A549 (cell line): ENCODE results near the gene STRADB. TPM values are rescaled to one million over a fixed set of nuclear protein-coding genes. Genes with fewer than 3 reads are reported as not detected.

Source experiments
- ATAC-seq, 2 experiments: fragments of 200-7000 bp in 1 of 2; fragments of >200 bp in 1 of 2; cut with Nextera tagmentation in 1 of 2; cut with Tn5 transposase in 1 of 2; 3 replicates each; pipeline versions ENCODE4 v1.8.0 to v1.9.1; 2018 to 2020; ENCODE audit warnings: mild to moderate bottlenecking in 1 of 2, moderate library complexity in 1 of 2
- CTCF ChIA-PET: fragments of 300-600 bp; sonication (Branson Sonifier 250); formaldehyde crosslinking; extraction: SDS; loops from one replicate; lab custom pipeline; 2021; ENCODE audit warnings: antibody characterized with exemption, inconsistent platforms; lab: Yijun Ruan, JAX
- POLR2A ChIA-PET: fragments of 350-600 bp; formaldehyde crosslinking; extraction: SDS; loops from one replicate; lab custom pipeline; 2021; ENCODE audit warnings: antibody characterized with exemption, inconsistent platforms; lab: Yijun Ruan, JAX
- DNase-seq, 2 experiments: peaks; one replicate each; pipeline versions ENCODE4 v3.0.0 to v3.0.0-alpha.2; 2011 to 2016; ENCODE audit warnings: low read depth in 1 of 2, low spot score in 1 of 2
- FAIRE-seq: peaks from 2 replicates; lab custom pipeline; 2011; peaks lifted over from hg19 to GRCh38; lab: Jason Lieb, UNC
- H3K27ac ChIP-seq, 2 experiments: fragments of >200 bp; sonication (Bioruptor Twin); formaldehyde crosslinking; 3 replicates each; pipeline ENCODE4 v1.5.1; 2016 to 2017
- H3K4me1 ChIP-seq: fragments of >200 bp; sonication (Bioruptor Twin); formaldehyde crosslinking; 3 replicates; pipeline ENCODE4 v1.6.1; 2016
- H3K4me2 ChIP-seq: fragments of >200 bp; sonication (Bioruptor Twin); formaldehyde crosslinking; 3 replicates; pipeline ENCODE4 v1.6.1; 2016
- H3K4me3 ChIP-seq: fragments of >200 bp; sonication (Bioruptor Twin); formaldehyde crosslinking; 3 replicates; pipeline ENCODE4 v1.5.1; 2016
- H3K9me3 ChIP-seq: fragments of >200 bp; sonication (Bioruptor Twin); formaldehyde crosslinking; 3 replicates; pipeline ENCODE4 v1.6.1; 2016
- ATOH8 ChIP-seq: fragments of 250-450 bp; sonication (Bioruptor Pico); IDR thresholded peaks from 2 replicates; pipeline ENCODE4 v1.5.0; 2020; ENCODE audit warnings: low read depth, mild to moderate bottlenecking, moderate library complexity
- BCL3 ChIP-seq: fragments of >200 bp; sonication (Bioruptor Twin); formaldehyde crosslinking; IDR thresholded peaks from 3 replicates; pipeline ENCODE4 v1.6.1; 2016
- CBX8 ChIP-seq: fragments of 200-600 bp; sonication (generic); IDR thresholded peaks from 2 replicates; pipeline ENCODE4 v1.6.1; 2016
- CTCF ChIP-seq: fragments of >200 bp; sonication (Bioruptor Twin); formaldehyde crosslinking; IDR thresholded peaks from 3 replicates; pipeline ENCODE4 v1.5.1; 2016
- E2F6 ChIP-seq: IDR thresholded peaks from 2 replicates; pipeline ENCODE4 v1.6.1; 2012; ENCODE audit warnings: low read depth, borderline replicate concordance
- EHF ChIP-seq: fragments of 250-450 bp; sonication (Bioruptor Pico); IDR thresholded peaks from 2 replicates; pipeline ENCODE4 v1.5.0; 2020; ENCODE audit warnings: mild to moderate bottlenecking
- EHMT2 ChIP-seq: fragments of 200-600 bp; sonication (generic); IDR thresholded peaks from 2 replicates; pipeline ENCODE4 v1.6.1; 2016; ENCODE audit warnings: antibody characterized with exemption, low read depth, mild to moderate bottlenecking, moderate library complexity
- FOXS1 ChIP-seq: fragments of 250-450 bp; sonication (Bioruptor Pico); IDR thresholded peaks from 2 replicates; pipeline ENCODE4 v1.5.0; 2020; ENCODE audit warnings: mild to moderate bottlenecking, moderate library complexity
- GATA3 ChIP-seq: IDR thresholded peaks from 2 replicates; pipeline ENCODE4 v1.6.1; 2012; ENCODE audit warnings: borderline replicate concordance
- HDAC2 ChIP-seq: fragments of 200-600 bp; sonication (generic); IDR thresholded peaks from 2 replicates; pipeline ENCODE4 v1.6.1; 2016
- HOXB5 ChIP-seq: fragments of 250-450 bp; sonication (Bioruptor Pico); IDR thresholded peaks from 2 replicates; pipeline ENCODE4 v1.5.0; 2020; ENCODE audit warnings: mild to moderate bottlenecking, moderate library complexity
- JUN ChIP-seq, 2 experiments: fragments of >200 bp; sonication (Bioruptor Twin); formaldehyde crosslinking; IDR thresholded peaks; 2 replicates in 1 of 2; 3 replicates in 1 of 2; pipeline ENCODE4 v1.6.1; 2016 to 2017
- MAX ChIP-seq: IDR thresholded peaks from 2 replicates; pipeline ENCODE4 v1.6.1; 2012
- MYC ChIP-seq: IDR thresholded peaks from 2 replicates; pipeline ENCODE4 v1.6.1; 2012; ENCODE audit warnings: mild to moderate bottlenecking, inconsistent platforms, low read length, improper control_type of control experiment, borderline replicate concordance
- NPAS2 ChIP-seq: fragments of 250-450 bp; sonication (Bioruptor Pico); IDR thresholded peaks from 2 replicates; pipeline ENCODE4 v1.8.0; 2022; ENCODE audit warnings: mild to moderate bottlenecking, moderate library complexity, borderline replicate concordance
- NR3C1 ChIP-seq: fragments of >200 bp; sonication (Bioruptor Twin); formaldehyde crosslinking; IDR thresholded peaks from 3 replicates; pipeline ENCODE4 v1.6.1; 2017
- PBX3 ChIP-seq: IDR thresholded peaks from 2 replicates; pipeline ENCODE4 v1.6.1; 2012
- PHF8 ChIP-seq: fragments of 200-600 bp; sonication (generic); IDR thresholded peaks from 2 replicates; pipeline ENCODE4 v1.6.1; 2016; ENCODE audit warnings: low read depth, mild to moderate bottlenecking, antibody characterized with exemption, moderate library complexity, borderline replicate concordance
- POLR2A ChIP-seq: IDR thresholded peaks from 2 replicates; pipeline ENCODE4 v1.6.1; 2012; ENCODE audit warnings: mild to moderate bottlenecking, low read length
- RAD21 ChIP-seq, 2 experiments: fragments of >200 bp in 1 of 2; sonication (Bioruptor Twin) in 1 of 2; formaldehyde crosslinking in 1 of 2; IDR thresholded peaks in 1 of 2; conservative IDR thresholded peaks in 1 of 2; 2 replicates in 1 of 2; 3 replicates in 1 of 2; pipeline ENCODE4 v1.6.1; 2012 to 2018; ENCODE audit warnings: inconsistent platforms in 1 of 2
- TFCP2L1 ChIP-seq: fragments of 250-450 bp; sonication (Bioruptor Pico); IDR thresholded peaks from 2 replicates; pipeline ENCODE4 v1.5.0; 2021; ENCODE audit warnings: mild to moderate bottlenecking
- TP53 ChIP-seq: fragments of 250-450 bp; sonication (Bioruptor Pico); IDR thresholded peaks from 2 replicates; pipeline ENCODE4 v1.5.0; 2021; ENCODE audit warnings: mild to moderate bottlenecking, moderate library complexity
- ZNF302 ChIP-seq: fragments of 250-450 bp; sonication (Bioruptor Pico); IDR thresholded peaks from 2 replicates; pipeline ENCODE4 v1.9.0; 2021; ENCODE audit warnings: inconsistent platforms, mild to moderate bottlenecking, moderate library complexity
- WGBS: methylation state at CpG from one replicate; pipeline ENCODE4 v1.1.6; 2017; ENCODE audit errors: missing lambda C conversion rate; 5-methylcytosine and 5-hydroxymethylcytosine counted together
- polyA plus RNA-seq, 4 experiments: library from polyadenylated mRNA; depleted of rRNA in 3 of 4; stranded (reverse); fragments of >200 nt; fragmentation: RNase III in 1 of 4; extraction: RNeasy Plus Mini Kit Qiagen cat#74134 plus additional on column Dnase treatment in 1 of 4; gene quantifications; 2 replicates in 3 of 4; 3 replicates in 1 of 4; pipeline ENCODE4 v1.2.3, GENCODE V29; 2011 to 2017

Gene STRADB
- polyA plus RNA-seq, 2 of the 4 experiments (the other 2 are of a cell fraction), result 24.0 to 29.0 TPM

- CTCF ChIA-PET, result interaction anchor here (1.0 kb wide), 1 partner anchor 9 kb away, joined by 3 read pairs; no protein-coding TSS in a partner anchor
- no peak overlapping the region for H3K27ac ChIP-seq
- 66% methylated on average over 4 of the region's 4 CpGs for WGBS
- no peaks in the 10 kb centered on the region; the same call in 2 of the 3 replicates for H3K4me1 ChIP-seq
- no peak overlapping the region for H3K4me2 ChIP-seq
- FAIRE-seq (no peak), DNase-seq (no peak), ATAC-seq (no peak)
- POLR2A ChIA-PET, result no interaction called here
- no peak overlapping the region for H3K4me3 ChIP-seq
- TF ChIP-seq POLR2A (no peak), HDAC2 (no peak), GATA3 (no peak), EHMT2 (no peak)
- no peaks in the 10 kb centered on the region for H3K9me3 ChIP-seq
Observed at GRCh38 chr2:201413552-201413951, 38.0 kb upstream of the STRADB start.

- ATAC-seq, result no peak
- Histone ChIP-seq H3K9me3 (no peaks in the 10 kb centered on the region), H3K27ac (no peak overlapping the region), H3K4me2 (no peak overlapping the region), H3K4me1 (peaks cover 7% of the 10 kb centered on the region; the same call in 2 of the 3 replicates), H3K4me3 (no peak overlapping the region)
- CTCF ChIA-PET, result interaction anchor here (1.0 kb wide), 1 partner anchor 10 kb away, joined by 3 read pairs; no protein-coding TSS in a partner anchor
- no peak for FAIRE-seq
- POLR2A ChIA-PET, result no interaction called here
- 78% methylated on average over 3 of the region's 3 CpGs for WGBS
- no peak for DNase-seq
- no peak for TF ChIP-seq CTCF
- TF ChIP-seq NR3C1, result no peak
- TF ChIP-seq MAX, result no peak
- no peak for TF ChIP-seq RAD21 (conservative IDR thresholded peaks at IDR 0.05 in 1 of 2, IDR thresholded peaks at IDR 0.05 in 1 of 2)
- no peak for TF ChIP-seq ATOH8 (CRISPR knock-in tag)
- no peak for TF ChIP-seq TP53
- no peak for TF ChIP-seq JUN (IDR thresholded peaks at IDR 0.05)
- TF ChIP-seq ZNF302 (CRISPR knock-in tag), result no peak
- no peak for TF ChIP-seq PHF8
- no peak for TF ChIP-seq BCL3
- TF ChIP-seq HOXB5 (CRISPR knock-in tag), result no peak
- no peak for TF ChIP-seq NPAS2
- no peak for TF ChIP-seq CBX8
- TF ChIP-seq E2F6, result no peak
- TF ChIP-seq TFCP2L1, result no peak
- TF ChIP-seq PBX3, result no peak
- TF ChIP-seq MYC, result no peak
- TF ChIP-seq EHF (CRISPR knock-in tag), result no peak
- TF ChIP-seq FOXS1 (CRISPR knock-in tag), result no peak
- no peak for TF ChIP-seq HDAC2
Observed at GRCh38 chr2:201414099-201415023, 37.2 kb upstream of the STRADB start.
